HFFc6 (cell line): ENCODE measurements around the gene MYBPHL. TPM values are rescaled to one million over a fixed set of nuclear protein-coding genes. Genes with fewer than 3 reads are reported as not detected.

Source experiments
- DNase-seq: peaks from one replicate; pipeline ENCODE4 v3.0.0-alpha.2; 2018
- H3K27ac Mint-ChIP-seq: 2 replicates; pipeline ENCODE4 v1.8.0; 2020; ENCODE audit warnings: mild to moderate bottlenecking, mixed read lengths
- H3K27me3 Mint-ChIP-seq: 2 replicates; pipeline ENCODE4 v1.8.0; 2021; ENCODE audit warnings: mild to moderate bottlenecking, moderate library complexity, mixed read lengths; ENCODE audit not compliant: insufficient read depth
- H3K36me3 Mint-ChIP-seq: 2 replicates; pipeline ENCODE4 v1.8.0; 2021; ENCODE audit warnings: low read depth, mixed read lengths
- H3K4me1 Mint-ChIP-seq: 2 replicates; pipeline ENCODE4 v1.8.0; 2020; ENCODE audit warnings: low read depth, mixed read lengths
- H3K4me3 Mint-ChIP-seq: 2 replicates; pipeline ENCODE4 v1.8.0; 2020; ENCODE audit warnings: mild to moderate bottlenecking, moderate library complexity, mixed read lengths
- H3K9me3 Mint-ChIP-seq: 2 replicates; pipeline ENCODE4 v1.8.0; 2020; ENCODE audit warnings: mild to moderate bottlenecking, mixed read lengths
- total RNA-seq, 6 experiments: library from RNA; stranded (reverse); fragmentation: NEBNext Ultra II Directional; extraction: Animal tissue kit (Norgen Biotek cat#: 25700); gene quantifications; 2 replicates in 1 of 6; 3 replicates in 5 of 6; pipeline ENCODE4 v1.2.3, GENCODE V29; 2021
- TF ChIP-seq, protein P1 (sequence below): fragments of 200-600 bp; sonication (generic); IDR thresholded peaks from 2 replicates; pipeline ENCODE4 v1.5.0; 2021; ENCODE audit warnings: antibody characterized with exemption, mild to moderate bottlenecking

MYBPHL gene
- total RNA-seq, 6 experiments from 2014 or later, result not detected

DNA sequence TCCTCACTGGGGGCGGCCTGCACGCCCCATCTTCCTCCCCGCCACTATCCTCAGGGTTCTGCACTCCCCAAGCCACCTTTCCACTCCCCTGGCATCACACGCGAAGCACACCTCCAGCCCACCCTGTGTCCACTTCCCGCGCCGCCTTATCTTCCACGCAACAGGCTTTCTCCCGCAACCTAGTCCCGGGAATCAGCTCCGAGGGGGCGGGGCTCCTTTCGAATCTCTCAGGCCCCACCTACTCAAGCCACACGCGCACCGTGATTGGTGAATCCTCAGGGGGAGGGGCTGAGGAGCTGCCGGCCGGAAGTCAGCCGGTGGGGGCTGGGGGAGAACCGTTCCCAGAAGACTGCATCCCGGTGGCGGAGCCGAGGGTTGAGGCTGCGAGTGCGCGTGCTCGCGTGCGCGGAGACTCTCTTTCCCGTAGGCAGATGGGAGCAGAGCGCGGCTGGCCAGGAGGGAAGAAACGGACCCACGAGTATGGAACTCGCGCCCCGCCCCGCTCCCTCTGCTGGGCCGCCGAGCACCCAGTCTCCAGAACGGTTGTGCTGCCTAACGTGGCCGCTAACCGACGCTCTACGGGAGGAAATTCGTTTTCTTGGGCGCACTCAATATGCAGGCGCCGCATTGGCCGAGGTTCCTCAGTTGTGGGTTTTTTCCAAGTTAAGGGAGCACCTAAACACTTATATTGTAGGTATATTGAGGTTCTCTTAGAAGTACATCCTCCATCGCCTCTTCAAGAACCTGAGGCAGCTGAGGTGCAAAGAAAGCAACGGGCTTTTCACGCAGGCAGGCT is 23.7 kb downstream of the MYBPHL start, which contains the start of gene PSRC1:
PSRC1 (minus strand) TSS at position 194 of the 796 bp plus-strand sequence.
- H3K4me3 Mint-ChIP-seq, result peak within 1 kb of the TSS; percentile 94
- H3K27me3 Mint-ChIP-seq, result peaks cover 3% of the 10 kb centered on the region
- peaks cover 32% of the 10 kb centered on the region for H3K4me1 Mint-ChIP-seq
- peak; percentile 95 for DNase-seq
- H3K9me3 Mint-ChIP-seq, result no peaks in the 10 kb centered on the region
- H3K27ac Mint-ChIP-seq, result peak within 1 kb of the TSS; percentile 84
- peaks cover 10% of the 10 kb centered on the region; the same call in 1 of the 2 replicates for H3K36me3 Mint-ChIP-seq
- TF ChIP-seq, protein P1, sequence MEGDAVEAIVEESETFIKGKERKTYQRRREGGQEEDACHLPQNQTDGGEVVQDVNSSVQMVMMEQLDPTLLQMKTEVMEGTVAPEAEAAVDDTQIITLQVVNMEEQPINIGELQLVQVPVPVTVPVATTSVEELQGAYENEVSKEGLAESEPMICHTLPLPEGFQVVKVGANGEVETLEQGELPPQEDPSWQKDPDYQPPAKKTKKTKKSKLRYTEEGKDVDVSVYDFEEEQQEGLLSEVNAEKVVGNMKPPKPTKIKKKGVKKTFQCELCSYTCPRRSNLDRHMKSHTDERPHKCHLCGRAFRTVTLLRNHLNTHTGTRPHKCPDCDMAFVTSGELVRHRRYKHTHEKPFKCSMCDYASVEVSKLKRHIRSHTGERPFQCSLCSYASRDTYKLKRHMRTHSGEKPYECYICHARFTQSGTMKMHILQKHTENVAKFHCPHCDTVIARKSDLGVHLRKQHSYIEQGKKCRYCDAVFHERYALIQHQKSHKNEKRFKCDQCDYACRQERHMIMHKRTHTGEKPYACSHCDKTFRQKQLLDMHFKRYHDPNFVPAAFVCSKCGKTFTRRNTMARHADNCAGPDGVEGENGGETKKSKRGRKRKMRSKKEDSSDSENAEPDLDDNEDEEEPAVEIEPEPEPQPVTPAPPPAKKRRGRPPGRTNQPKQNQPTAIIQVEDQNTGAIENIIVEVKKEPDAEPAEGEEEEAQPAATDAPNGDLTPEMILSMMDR, result peak; percentile 70

DNA sequence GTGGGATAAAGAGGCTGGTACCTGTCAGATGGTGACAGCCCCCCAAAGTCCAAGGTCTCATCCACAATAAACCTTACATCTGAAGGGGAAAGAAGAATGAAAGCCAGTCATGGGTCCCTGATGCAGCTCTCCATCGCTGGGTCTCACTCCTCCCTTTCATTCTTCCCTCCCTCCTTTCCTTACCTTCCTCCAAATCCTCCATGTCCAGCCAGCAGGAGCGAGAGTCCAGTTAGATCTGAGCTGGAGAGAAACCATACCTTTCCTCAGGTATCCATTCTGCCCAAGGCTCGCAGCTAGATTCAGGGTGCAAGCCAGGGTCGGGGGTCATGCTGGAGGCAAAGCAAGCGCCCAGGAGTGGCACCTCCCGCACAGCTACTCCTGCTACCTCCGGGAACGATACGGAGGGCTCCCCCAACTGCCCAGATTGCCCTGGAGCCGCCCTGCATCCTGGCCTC is 24.3 kb downstream of the MYBPHL start:
- no peak for DNase-seq
- peaks cover 10% of the 10 kb centered on the region; the same call in 1 of the 2 replicates for H3K36me3 Mint-ChIP-seq
- H3K9me3 Mint-ChIP-seq, result no peaks in the 10 kb centered on the region
- TF ChIP-seq, protein P1, result no peak
- peak overlapping the region; percentile 84 for H3K27ac Mint-ChIP-seq
- H3K4me1 Mint-ChIP-seq, result peaks cover 32% of the 10 kb centered on the region
- H3K4me3 Mint-ChIP-seq, result peak overlapping the region; percentile 94
- H3K27me3 Mint-ChIP-seq, result peaks cover 1% of the 10 kb centered on the region

DNA sequence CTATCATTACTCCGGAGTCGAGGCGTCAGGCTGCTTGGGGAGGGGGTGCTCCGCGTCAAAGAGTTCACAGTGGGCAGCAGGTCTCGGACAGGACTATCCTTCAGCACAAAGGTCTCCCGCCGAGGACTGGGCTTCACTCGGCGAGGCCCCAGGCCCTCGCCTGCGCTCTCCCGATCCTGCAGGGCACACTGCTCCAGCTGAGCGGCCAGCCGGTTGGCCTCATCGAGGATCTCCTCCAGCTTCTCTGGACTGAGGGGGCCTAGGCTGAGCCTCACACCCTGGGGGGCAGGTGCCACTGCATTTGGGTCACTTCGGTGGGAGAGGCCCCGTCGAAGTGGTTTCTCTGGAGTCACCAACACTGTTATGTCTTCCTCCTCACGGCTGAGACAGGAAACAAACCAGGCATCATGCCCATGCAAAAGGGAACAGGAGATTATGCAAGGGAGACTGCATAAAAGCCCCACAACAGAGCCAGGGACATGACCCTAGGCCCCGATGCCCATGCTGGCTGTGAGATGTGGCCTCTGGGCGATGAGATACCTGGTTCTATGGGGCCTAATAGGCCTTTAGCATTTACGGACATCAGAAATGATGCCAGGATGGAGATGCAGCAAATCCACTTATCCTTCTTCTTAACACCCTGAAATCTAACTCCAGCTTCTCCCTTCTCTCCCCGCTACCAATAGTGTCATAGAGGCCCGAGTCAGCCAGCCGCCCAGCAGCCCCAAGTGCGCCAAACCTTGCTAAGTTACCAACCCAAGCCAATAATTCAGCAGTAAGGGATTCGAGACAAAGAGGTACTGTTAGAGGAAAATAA is 24.9 kb downstream of the MYBPHL start:
- peaks cover 39% of the 10 kb centered on the region for H3K4me1 Mint-ChIP-seq
- peaks cover 4% of the 10 kb centered on the region for H3K27me3 Mint-ChIP-seq
- DNase-seq, result no peak
- TF ChIP-seq, protein P1, result no peak
- H3K36me3 Mint-ChIP-seq, result peaks cover 10% of the 10 kb centered on the region; the same call in 1 of the 2 replicates
- peak overlapping the region; percentile 84 for H3K27ac Mint-ChIP-seq
- no peaks in the 10 kb centered on the region for H3K9me3 Mint-ChIP-seq
- peak overlapping the region; percentile 94 for H3K4me3 Mint-ChIP-seq

DNA sequence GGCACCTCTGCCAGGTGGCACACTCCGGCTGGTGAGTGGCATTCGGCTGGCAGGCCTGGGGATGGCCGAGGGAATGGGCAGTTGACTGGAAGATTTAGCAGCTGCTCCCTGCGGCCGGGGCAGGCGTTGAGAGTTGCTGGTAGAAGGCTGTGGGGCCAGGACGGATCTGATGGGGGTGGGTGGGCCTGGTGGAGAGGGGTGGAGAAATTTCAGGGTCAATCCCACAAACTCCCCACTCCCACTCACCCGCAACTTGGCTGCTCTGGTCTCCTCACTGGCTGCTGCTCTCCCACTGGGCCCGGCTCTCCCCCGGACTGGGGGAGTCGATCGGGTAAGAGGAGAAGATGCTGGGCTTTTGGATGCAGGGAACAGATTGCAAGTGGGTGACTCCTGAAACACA is 25.9 kb downstream of the MYBPHL start:
- H3K36me3 Mint-ChIP-seq, result peaks cover 10% of the 10 kb centered on the region; the same call in 1 of the 2 replicates
- peaks cover 6% of the 10 kb centered on the region for H3K27me3 Mint-ChIP-seq
- H3K4me3 Mint-ChIP-seq, result peak overlapping the region; percentile 94

More for the DNA sequence above, 25.9 kb downstream of the MYBPHL start:
- no peak for DNase-seq
- Mint-ChIP-seq H3K9me3 (no peaks in the 10 kb centered on the region), H3K4me1 (peaks cover 47% of the 10 kb centered on the region), H3K27ac (no peak overlapping the region)
- TF ChIP-seq, protein P1, result no peak
